Endodermal cell (in vitro differentiated cells): Measurements from ENCODE around the gene SHISAL2B. TPM values are rescaled to one million over a fixed set of nuclear protein-coding genes. Genes with fewer than 3 reads are reported as not detected.

Source experiments
- DNase-seq: peaks from one replicate; pipeline ENCODE4 v3.0.0-alpha.2; 2017
- H3K27ac ChIP-seq: 2 replicates; pipeline ENCODE4 v1.5.1; 2013; ENCODE audit warnings: mild to moderate bottlenecking, low read depth, low read length, moderate library complexity
- H3K27me3 ChIP-seq: 2 replicates; pipeline ENCODE4 v1.6.1; 2013; ENCODE audit warnings: mild to moderate bottlenecking, low read length, moderate library complexity; ENCODE audit not compliant: insufficient read depth, control insufficient read depth, poor library complexity, severe bottlenecking
- H3K36me3 ChIP-seq: 2 replicates; pipeline ENCODE4 v1.7.0; 2013; ENCODE audit warnings: mild to moderate bottlenecking, low read length, moderate library complexity; ENCODE audit not compliant: control insufficient read depth, insufficient read depth
- H3K4me1 ChIP-seq: one replicate; pipeline ENCODE4 v1.7.0; 2013; ENCODE audit warnings: low read length; ENCODE audit not compliant: control insufficient read depth, insufficient read depth
- H3K4me3 ChIP-seq: 2 replicates; pipeline ENCODE4 v1.5.1; 2013; ENCODE audit warnings: mild to moderate bottlenecking, low read length, moderate library complexity
- H3K9ac ChIP-seq: 2 replicates; pipeline ENCODE4 v1.6.1; 2013; ENCODE audit warnings: mild to moderate bottlenecking, low read length, moderate library complexity; ENCODE audit not compliant: poor library complexity, severe bottlenecking; ENCODE audit errors: extremely low read depth
- H3K9me3 ChIP-seq: 2 replicates; pipeline ENCODE4 v1.6.1; 2013; ENCODE audit warnings: mild to moderate bottlenecking, low read length, moderate library complexity; ENCODE audit not compliant: control insufficient read depth
- H3K27ac Mint-ChIP-seq: 2 replicates; pipeline ENCODE4 v1.8.0; 2020; ENCODE audit warnings: mixed read lengths
- H3K27me3 Mint-ChIP-seq: 2 replicates; pipeline ENCODE4 v1.8.0; 2021; ENCODE audit warnings: mild to moderate bottlenecking, mixed read lengths; ENCODE audit not compliant: insufficient read depth
- H3K36me3 Mint-ChIP-seq: 2 replicates; pipeline ENCODE4 v1.8.0; 2020; ENCODE audit warnings: low read depth, mixed read lengths
- H3K4me1 Mint-ChIP-seq: 2 replicates; pipeline ENCODE4 v1.8.0; 2020; ENCODE audit warnings: mixed read lengths
- H3K4me3 Mint-ChIP-seq: 2 replicates; pipeline ENCODE4 v1.8.0; 2020; ENCODE audit warnings: mild to moderate bottlenecking, moderate library complexity, mixed read lengths
- H3K9me3 Mint-ChIP-seq: 2 replicates; pipeline ENCODE4 v1.8.0; 2020; ENCODE audit warnings: mild to moderate bottlenecking, mixed read lengths
- CTCF ChIP-seq: fragments of 200-600 bp; sonication (generic); conservative IDR thresholded peaks from 2 replicates; pipeline ENCODE4 v1.5.0; 2021; ENCODE audit warnings: antibody characterized with exemption, mild to moderate bottlenecking
- WGBS, 2 experiments: methylation state at CpG; one replicate each; pipeline versions ENCODE4 v1.1.5 to v1.1.7; 2013; ENCODE audit warnings: missing lambda C conversion rate in 2 of 2, mixed read lengths in 1 of 2; ENCODE audit not compliant: insufficient coverage in 1 of 2, insufficient read length in 1 of 2; 5-methylcytosine and 5-hydroxymethylcytosine counted together
- total RNA-seq, 2 donors: library from RNA; stranded (reverse); fragmentation: NEBNext Ultra II Directional in 1 of 2; extraction: Animal tissue kit (Norgen Biotek cat#: 25700) in 1 of 2; gene quantifications; 2 replicates in 1 of 2; 3 replicates in 1 of 2; pipeline ENCODE4 v1.2.1, GENCODE V29; 2021

The SHISAL2B gene
- total RNA-seq, 2 donors from 2014 or later = 112 to 143 TPM

GRCh38 chr5:64666078-64666477 is 24.2 kb upstream of the SHISAL2B start:
- Histone ChIP-seq H3K9me3 (peaks cover 27% of the 10 kb centered on the region), H3K9ac (peak overlapping the region; percentile 22), H3K4me3 (no peak overlapping the region), H3K27ac (no peak overlapping the region), H3K4me1 (peaks cover 9% of the 10 kb centered on the region), H3K27me3 (no peaks in the 10 kb centered on the region), H3K36me3 (no peaks in the 10 kb centered on the region)
- peak; percentile 53 for DNase-seq
- no peak for TF ChIP-seq CTCF
- H3K27me3 Mint-ChIP-seq = no peaks in the 10 kb centered on the region
- peaks cover 11% of the 10 kb centered on the region for H3K9me3 Mint-ChIP-seq
- H3K4me1 Mint-ChIP-seq = peaks cover 40% of the 10 kb centered on the region
- WGBS, 2 experiments = 42% methylated on average over 1 of the region's 1 CpG; no CpG with 5 or more reads in 1 of the 2 experiments
- no peaks in the 10 kb centered on the region for H3K36me3 Mint-ChIP-seq
- peak overlapping the region; percentile 68 for H3K27ac Mint-ChIP-seq
- H3K4me3 Mint-ChIP-seq = no peak overlapping the region

- TF ChIP-seq CTCF = no peak
- H3K9me3 Mint-ChIP-seq = peaks cover 20% of the 10 kb centered on the region
- Histone ChIP-seq H3K27ac (no peak overlapping the region), H3K9me3 (peaks cover 30% of the 10 kb centered on the region), H3K27me3 (no peaks in the 10 kb centered on the region), H3K4me3 (no peak overlapping the region), H3K4me1 (peaks cover 9% of the 10 kb centered on the region), H3K9ac (no peak overlapping the region), H3K36me3 (no peaks in the 10 kb centered on the region)
- no peak for DNase-seq
- WGBS, 2 experiments = 94% methylated on average over 3 of the region's 4 CpGs; no CpG with 5 or more reads in 1 of the 2 experiments
- H3K36me3 Mint-ChIP-seq = no peaks in the 10 kb centered on the region
- no peaks in the 10 kb centered on the region for H3K27me3 Mint-ChIP-seq
- H3K27ac Mint-ChIP-seq = no peak overlapping the region
- no peak overlapping the region for H3K4me3 Mint-ChIP-seq
- H3K4me1 Mint-ChIP-seq = peaks cover 40% of the 10 kb centered on the region
These were observed 23.2 kb upstream of the SHISAL2B start for GRCh38 chr5:64667068-64667467.

- H3K36me3 Mint-ChIP-seq = no peaks in the 10 kb centered on the region
- peaks cover 21% of the 10 kb centered on the region for H3K9me3 Mint-ChIP-seq
- no peak for DNase-seq
- Histone ChIP-seq H3K9ac (no peak overlapping the region), H3K36me3 (no peaks in the 10 kb centered on the region), H3K27me3 (no peaks in the 10 kb centered on the region), H3K27ac (no peak overlapping the region), H3K4me1 (peaks cover 3% of the 10 kb centered on the region), H3K9me3 (peaks cover 35% of the 10 kb centered on the region), H3K4me3 (no peak overlapping the region)
- H3K4me1 Mint-ChIP-seq = peaks cover 22% of the 10 kb centered on the region
- H3K4me3 Mint-ChIP-seq = no peak overlapping the region
- WGBS, 2 experiments = 89 to 94% methylated on average over 1 of the region's 1 CpG
- H3K27ac Mint-ChIP-seq = no peak overlapping the region
- no peak for TF ChIP-seq CTCF
- no peaks in the 10 kb centered on the region for H3K27me3 Mint-ChIP-seq
These were observed 20.0 kb upstream of the SHISAL2B start for GRCh38 chr5:64670277-64670676.
